Transverse colon (tissue), 4 donors: ENCODE results near the gene UTP18. TPM values are rescaled to one million over a fixed set of nuclear protein-coding genes. Genes with fewer than 3 reads are reported as not detected.

Source experiments
- DNase-seq: peaks from one replicate; pipeline ENCODE4 v3.0.0-alpha.2; 2019
- H3K27ac ChIP-seq, 4 donors: fragments of 200-600 bp; sonication (generic); 2 replicates each; pipeline ENCODE4 v1.5.1; 2016 to 2018; ENCODE audit warnings: inconsistent platforms in 4 of 4
- H3K27me3 ChIP-seq: fragments of 200-600 bp; sonication (generic); 2 replicates; pipeline ENCODE4 v1.5.1; 2017; ENCODE audit warnings: inconsistent platforms
- H3K36me3 ChIP-seq, 4 donors: fragments of 200-600 bp; sonication (generic); 2 replicates each; pipeline ENCODE4 v1.5.1; 2017 to 2019; ENCODE audit warnings: inconsistent platforms in 4 of 4
- H3K4me1 ChIP-seq, 4 donors: fragments of 200-600 bp; sonication (generic); 2 replicates each; pipeline ENCODE4 v1.5.1; 2017 to 2020; ENCODE audit warnings: inconsistent platforms in 4 of 4
- H3K4me3 ChIP-seq, 4 donors: fragments of 200-600 bp; sonication (generic); 1 replicate in 1 of 4; 2 replicates in 3 of 4; pipeline versions ENCODE4 v1.5.1 to v1.6.1; 2017 to 2019; ENCODE audit warnings: inconsistent platforms in 4 of 4
- H3K9me3 ChIP-seq, 2 donors: fragments of 200-600 bp; sonication (generic); 2 replicates each; pipeline ENCODE4 v1.5.1; 2017 to 2019; ENCODE audit warnings: inconsistent platforms in 2 of 2
- EP300 ChIP-seq: sonication (generic); formaldehyde crosslinking; IDR thresholded peaks from one replicate; pipeline ENCODE4 v1.6.1; 2017; ENCODE audit warnings: antibody characterized with exemption, low read depth
- POLR2A ChIP-seq: fragments of 450-650 bp; IDR thresholded peaks from one replicate; pipeline ENCODE4 v1.6.1; 2016; ENCODE audit warnings: antibody characterized with exemption, mild to moderate bottlenecking, moderate library complexity
- POLR2AphosphoS5 ChIP-seq, 3 donors: sonication (generic); formaldehyde crosslinking; IDR thresholded peaks; one replicate each; pipeline ENCODE4 v1.6.1; 2016; ENCODE audit warnings: antibody characterized with exemption in 3 of 3
- WGBS, 2 donors: methylation state at CpG; one replicate each; pipeline ENCODE4 v1.1.5; 2018; ENCODE audit warnings: low coverage in 1 of 2; 5-methylcytosine and 5-hydroxymethylcytosine counted together
- in situ Hi-C, 4 donors: fragments of 200-750 bp; cut with MboI; loops; one replicate each; pipeline versions ENCODE4 v1.15.0 to v1.15.1; 2017; ENCODE audit warnings: low sequenced_read_pairs in 3 of 4, low pct_ligation_motif_present in 1 of 4, low pct_unique_long_range_greater_than_20kb in 1 of 4
- intact Hi-C: fragments of 100-400 bp; cut with DNase I; formaldehyde crosslinking; loops from one replicate; pipeline ENCODE4 v1.15.1; 2023; ENCODE audit warnings: low total_unique reads
- total RNA-seq, 4 donors: library from RNA; depleted of rRNA; stranded (reverse); fragments of >200 nt; gene quantifications; one replicate each; pipeline ENCODE4 v1.1.0, GENCODE V29; 2016
- TF ChIP-seq, protein P1 (sequence below), 5 experiments: fragments of 200-600 bp in 3 of 5; fragments of 450-650 bp in 2 of 5; sonication (generic) in 3 of 5; IDR thresholded peaks; 1 replicate in 2 of 5; 2 replicates in 3 of 5; pipeline ENCODE4 v1.5.1; 2016 to 2017; ENCODE audit warnings: antibody characterized with exemption in 5 of 5, inconsistent platforms in 3 of 5, mild to moderate bottlenecking in 2 of 5, moderate library complexity in 1 of 5

UTP18 gene
- total RNA-seq, 4 donors from 2014 or later: 13.1 to 33.0 (median 18.8) TPM

GRCh38 chr17:51269991-51270390, 9.6 kb downstream of the UTP18 start:
- Histone ChIP-seq H3K9me3 (no peaks in the 10 kb centered on the region), H3K4me1 (no peaks in the 10 kb centered on the region), H3K36me3 (peaks cover 0 to 54% (median 22%) of the 10 kb centered on the region in 4 donors), H3K4me3 (no peak overlapping the region), H3K27me3 (no peaks in the 10 kb centered on the region), H3K27ac (no peak overlapping the region)
- intact Hi-C loops: no loop called here
- in situ Hi-C loops: no loop called here
- 91 to 94% methylated on average over 3 to 6 of the region's 6 CpGs for WGBS, 2 donors
- no peak for DNase-seq
- TF ChIP-seq, protein P1, sequence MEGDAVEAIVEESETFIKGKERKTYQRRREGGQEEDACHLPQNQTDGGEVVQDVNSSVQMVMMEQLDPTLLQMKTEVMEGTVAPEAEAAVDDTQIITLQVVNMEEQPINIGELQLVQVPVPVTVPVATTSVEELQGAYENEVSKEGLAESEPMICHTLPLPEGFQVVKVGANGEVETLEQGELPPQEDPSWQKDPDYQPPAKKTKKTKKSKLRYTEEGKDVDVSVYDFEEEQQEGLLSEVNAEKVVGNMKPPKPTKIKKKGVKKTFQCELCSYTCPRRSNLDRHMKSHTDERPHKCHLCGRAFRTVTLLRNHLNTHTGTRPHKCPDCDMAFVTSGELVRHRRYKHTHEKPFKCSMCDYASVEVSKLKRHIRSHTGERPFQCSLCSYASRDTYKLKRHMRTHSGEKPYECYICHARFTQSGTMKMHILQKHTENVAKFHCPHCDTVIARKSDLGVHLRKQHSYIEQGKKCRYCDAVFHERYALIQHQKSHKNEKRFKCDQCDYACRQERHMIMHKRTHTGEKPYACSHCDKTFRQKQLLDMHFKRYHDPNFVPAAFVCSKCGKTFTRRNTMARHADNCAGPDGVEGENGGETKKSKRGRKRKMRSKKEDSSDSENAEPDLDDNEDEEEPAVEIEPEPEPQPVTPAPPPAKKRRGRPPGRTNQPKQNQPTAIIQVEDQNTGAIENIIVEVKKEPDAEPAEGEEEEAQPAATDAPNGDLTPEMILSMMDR (IDR thresholded peaks at IDR 0.05): no peak
- no peak for TF ChIP-seq EP300
- TF ChIP-seq POLR2A: no peak
- TF ChIP-seq POLR2AphosphoS5 (IDR thresholded peaks at IDR 0.05): no peak

- WGBS, 2 donors: 55 to 64% methylated on average over 1 of the region's 1 CpG
- H3K27me3 ChIP-seq: no peaks in the 10 kb centered on the region
- DNase-seq: no peak
- H3K4me1 ChIP-seq: no peaks in the 10 kb centered on the region
- no peaks in the 10 kb centered on the region for H3K9me3 ChIP-seq
- H3K27ac ChIP-seq: no peak overlapping the region
- in situ Hi-C loops: no loop called here
- TF ChIP-seq, protein P1 (IDR thresholded peaks at IDR 0.05): no peak
- TF ChIP-seq POLR2A (no peak), EP300 (no peak), POLR2AphosphoS5 (IDR thresholded peaks at IDR 0.05) (no peak)
- H3K4me3 ChIP-seq: no peak overlapping the region
- intact Hi-C loops: no loop called here
- H3K36me3 ChIP-seq: peaks cover 0 to 60% (median 21%) of the 10 kb centered on the region in 4 donors
Observed at GRCh38 chr17:51270636-51271035, 10.3 kb downstream of the UTP18 start.

DNA sequence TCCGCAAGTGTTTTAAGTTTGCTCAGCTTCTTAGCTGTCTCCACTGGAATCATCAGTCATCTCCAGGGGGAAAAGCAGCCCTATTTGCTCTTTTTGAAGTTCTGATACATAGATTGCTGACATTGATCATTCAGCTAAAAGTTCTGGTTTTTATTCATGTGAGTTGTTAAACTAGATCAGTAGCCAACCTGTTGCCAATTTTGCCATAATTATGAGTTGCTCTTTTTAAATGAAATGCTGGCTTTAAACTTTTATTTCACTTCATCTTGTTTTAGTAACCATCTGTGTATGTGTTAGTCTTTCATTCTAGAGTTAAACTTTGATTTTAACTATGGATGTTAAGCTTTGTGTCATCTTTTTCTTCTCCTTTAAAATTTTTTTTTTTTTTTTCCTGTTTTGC, 12.5 kb downstream of the UTP18 start:
- Histone ChIP-seq H3K27me3 (no peaks in the 10 kb centered on the region), H3K4me1 (no peaks in the 10 kb centered on the region), H3K36me3 (peaks cover 0 to 67% (median 18%) of the 10 kb centered on the region in 4 donors), H3K4me3 (no peak overlapping the region), H3K27ac (no peak overlapping the region), H3K9me3 (no peaks in the 10 kb centered on the region)
- no peak for DNase-seq
- in situ Hi-C loops: no loop called here
- TF ChIP-seq EP300 (no peak), POLR2AphosphoS5 (IDR thresholded peaks at IDR 0.05) (no peak), POLR2A (no peak)
- TF ChIP-seq, protein P1 (IDR thresholded peaks at IDR 0.05): no peak
- intact Hi-C loops: no loop called here
- WGBS, 2 donors: 92 to 100% methylated on average over 1 of the region's 1 CpG

- 81 to 100% methylated on average over 1 of the region's 1 CpG for WGBS, 2 donors
- no peak overlapping the region for H3K4me3 ChIP-seq
- H3K27ac ChIP-seq: no peak overlapping the region
- TF ChIP-seq POLR2A: no peak
- TF ChIP-seq, protein P1 (IDR thresholded peaks at IDR 0.05): no peak
- no peaks in the 10 kb centered on the region for H3K4me1 ChIP-seq
- no peaks in the 10 kb centered on the region for H3K9me3 ChIP-seq
- intact Hi-C loops (no loop called here), in situ Hi-C loops (no loop called here)
- no peaks in the 10 kb centered on the region for H3K27me3 ChIP-seq
- peaks cover 0 to 59% (median 16%) of the 10 kb centered on the region in 4 donors for H3K36me3 ChIP-seq
- DNase-seq: no peak
Observed at GRCh38 chr17:51275381-51275780, 15.0 kb downstream of the UTP18 start.
